Measurements from ENCODE around the gene COL4A2.

The COL4A2 gene

GRCh38 chr13:110503979-110504499 is 197.0 kb downstream of the COL4A2 start:
- DNase-seq, result no peak

DNA sequence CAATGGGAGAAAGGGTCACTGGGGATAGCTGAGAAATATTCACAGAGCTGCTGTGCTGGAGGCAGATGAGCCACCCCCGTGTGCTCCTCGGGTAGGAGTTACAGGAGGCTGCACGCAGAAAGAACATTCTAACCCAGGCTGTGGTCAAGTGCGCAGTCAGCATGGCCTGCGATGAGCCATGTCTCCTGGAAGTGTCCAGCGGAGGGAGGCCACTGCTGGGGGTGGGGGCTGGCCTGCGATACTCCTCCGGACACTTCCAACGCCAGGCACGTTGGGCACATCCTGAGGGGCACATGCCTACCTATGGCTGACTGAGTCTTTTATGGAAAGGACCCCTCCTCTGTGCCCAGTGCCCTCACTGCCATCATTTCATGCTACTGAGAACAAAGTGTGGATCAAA is 198.5 kb downstream of the COL4A2 start:
- no peak for DNase-seq

DNA sequence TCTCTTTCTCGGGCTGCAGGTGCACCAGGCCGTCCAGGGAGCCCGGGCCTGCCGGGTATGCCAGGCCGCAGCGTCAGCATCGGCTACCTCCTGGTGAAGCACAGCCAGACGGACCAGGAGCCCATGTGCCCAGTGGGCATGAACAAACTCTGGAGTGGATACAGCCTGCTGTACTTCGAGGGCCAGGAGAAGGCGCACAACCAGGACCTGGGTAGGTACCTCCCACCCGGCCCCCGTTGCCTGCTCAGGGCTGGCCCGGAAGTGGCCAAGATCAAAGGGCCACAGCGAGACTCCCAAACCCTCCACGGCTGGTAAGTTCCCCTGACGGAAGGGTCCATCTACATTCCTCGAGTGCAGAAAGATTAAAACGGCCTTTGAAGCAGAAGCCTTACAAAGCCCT is 199.3 kb downstream of the COL4A2 start:
- no peak for DNase-seq

DNA sequence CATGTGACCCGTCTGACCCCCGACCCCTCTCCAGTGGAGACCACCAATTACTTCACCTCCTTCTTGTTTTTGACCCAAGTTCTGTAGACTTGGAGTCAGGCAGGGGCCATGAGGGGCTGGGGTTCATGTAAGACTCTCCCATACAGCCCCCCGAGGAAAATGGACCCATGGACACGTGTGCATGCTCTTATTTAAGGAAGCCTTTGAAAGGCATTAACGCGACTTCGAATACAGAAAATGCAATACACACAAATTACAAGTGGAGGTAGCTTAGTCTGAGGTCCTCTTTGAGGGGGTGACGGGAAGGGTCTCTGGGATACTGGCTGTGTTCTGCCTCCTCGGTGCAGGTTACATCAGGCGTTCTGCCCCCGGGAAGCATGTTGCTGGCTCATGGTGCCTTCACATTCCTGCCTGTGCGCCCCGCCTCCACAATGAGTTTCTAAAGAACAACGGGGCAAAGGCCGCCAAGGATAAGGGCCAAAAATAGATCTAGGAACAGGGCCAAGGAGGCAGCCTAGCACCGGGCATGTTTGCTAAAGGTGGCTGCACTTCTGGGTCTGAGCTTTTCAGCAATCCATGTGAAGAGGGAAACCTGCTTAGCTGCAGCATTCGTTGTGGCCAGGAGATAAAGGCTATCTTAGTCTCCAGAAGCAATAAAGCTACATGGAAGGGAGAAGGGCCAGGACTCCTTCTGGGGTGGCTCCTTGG is 199.9 kb downstream of the COL4A2 start:
- no peak for DNase-seq

- DNase-seq, result no peak
Measured at GRCh38 chr13:110507678-110508381, 200.7 kb downstream of the COL4A2 start.

DNA sequence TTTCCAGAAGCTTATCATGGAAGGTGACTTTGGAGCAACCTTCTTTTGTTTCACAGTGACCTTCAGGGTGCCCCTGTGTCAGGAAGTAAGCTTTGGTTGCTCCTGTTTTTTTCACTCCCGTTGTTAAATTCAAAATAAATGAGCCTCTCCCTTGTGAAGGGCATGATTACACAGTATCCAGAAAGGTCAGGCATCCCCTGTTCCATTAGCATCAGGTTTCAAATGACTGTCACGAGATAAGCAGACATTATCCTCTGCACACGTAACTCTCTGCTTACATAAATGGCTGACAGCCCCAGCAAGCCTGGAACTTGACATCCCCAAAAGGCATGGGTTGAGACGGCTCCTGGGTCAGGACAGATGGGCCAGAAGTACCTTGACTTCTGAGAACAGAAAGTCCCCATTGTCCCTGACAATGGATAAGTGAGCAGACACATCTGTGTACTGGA is 202.4 kb downstream of the COL4A2 start:
- no peak for DNase-seq

- DNase-seq, result no peak
Measured at GRCh38 chr13:110509971-110510786, 203.1 kb downstream of the COL4A2 start.

- DNase-seq, result no peak
Measured at GRCh38 chr13:110511509-110512181, 204.6 kb downstream of the COL4A2 start.

DNA sequence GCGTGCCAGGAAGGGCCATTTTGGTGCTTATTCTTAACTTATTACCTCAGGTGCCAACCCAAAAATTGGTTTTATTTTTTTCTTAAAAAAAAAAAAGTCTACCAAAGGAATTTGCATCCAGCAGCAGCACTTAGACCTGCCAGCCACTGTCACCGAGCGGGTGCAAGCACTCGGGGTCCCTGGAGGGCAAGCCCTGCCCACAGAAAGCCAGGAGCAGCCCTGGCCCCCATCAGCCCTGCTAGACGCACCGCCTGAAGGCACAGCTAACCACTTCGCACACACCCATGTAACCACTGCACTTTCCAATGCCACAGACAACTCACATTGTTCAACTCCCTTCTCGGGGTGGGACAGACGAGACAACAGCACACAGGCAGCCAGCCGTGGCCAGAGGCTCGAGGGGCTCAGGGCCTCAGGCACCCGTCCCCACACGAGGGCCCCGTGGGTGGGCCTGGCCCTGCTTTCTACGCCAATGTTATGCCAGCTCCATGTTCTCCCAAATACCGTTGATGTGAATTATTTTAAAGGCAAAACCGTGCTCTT is 205.2 kb downstream of the COL4A2 start:
- no peak for DNase-seq

- DNase-seq, result no peak
Measured at GRCh38 chr13:110516500-110516899, 209.4 kb downstream of the COL4A2 start.

DNA sequence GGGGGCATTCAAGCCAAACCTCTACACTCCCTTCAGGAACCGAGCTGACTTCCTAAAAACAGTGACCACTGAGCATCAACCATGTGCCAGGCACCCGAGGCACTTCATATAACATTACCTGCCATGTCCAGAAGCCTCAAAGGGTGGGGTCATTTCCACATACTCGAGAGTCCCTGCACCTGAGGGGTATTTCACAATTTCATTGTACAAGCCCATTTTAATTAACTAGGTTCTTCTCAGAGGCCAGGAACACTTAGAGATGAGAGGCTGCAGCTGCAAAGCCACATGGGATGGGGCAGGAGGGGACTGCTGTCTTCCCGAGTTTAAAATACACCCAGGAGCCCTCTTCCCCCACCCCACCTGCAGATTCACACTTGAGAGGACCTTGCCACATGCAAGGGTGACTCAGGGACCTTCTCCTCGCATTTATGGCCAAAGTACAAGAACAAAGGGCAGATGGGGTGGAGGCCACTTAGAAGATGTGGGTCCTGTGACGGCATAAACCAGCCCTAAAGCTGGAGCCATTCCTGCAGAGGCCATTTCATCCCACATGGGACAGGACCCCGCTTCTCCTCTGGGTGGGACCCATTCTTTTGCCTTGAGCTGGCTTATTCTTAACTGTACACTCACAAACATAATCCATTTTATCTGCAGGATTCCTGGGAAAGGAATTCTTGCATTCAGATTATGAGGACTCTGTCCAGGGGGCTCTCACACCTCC is 210.6 kb downstream of the COL4A2 start:
- no peak for DNase-seq

- DNase-seq, result no peak
Measured at GRCh38 chr13:110518226-110518525, 211.1 kb downstream of the COL4A2 start.

DNA sequence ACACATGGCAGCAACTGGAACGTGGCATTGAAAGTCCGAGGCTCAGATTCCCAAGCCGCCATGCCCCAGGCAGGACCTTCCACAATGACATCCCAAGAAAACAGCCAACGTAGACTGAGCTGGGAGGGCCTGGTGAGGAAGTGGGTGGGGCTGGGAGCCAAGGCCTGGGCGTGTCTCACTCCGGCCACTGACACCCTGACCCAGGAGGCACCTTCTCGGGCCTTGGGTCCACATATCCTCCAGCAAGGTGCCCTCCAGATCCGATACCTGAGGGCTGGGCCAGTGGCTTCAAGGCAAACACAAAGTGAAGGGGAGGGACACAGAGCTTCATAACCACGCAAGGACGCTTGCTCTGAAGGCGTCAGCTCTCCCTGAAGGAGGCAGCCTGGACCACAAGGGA is 211.5 kb downstream of the COL4A2 start:
- DNase-seq, result no peak

- DNase-seq, result no peak
Measured at GRCh38 chr13:110519046-110519445, 212.0 kb downstream of the COL4A2 start.

GRCh38 chr13:110519506-110519905 is 212.4 kb downstream of the COL4A2 start:
- DNase-seq, result no peak

DNA sequence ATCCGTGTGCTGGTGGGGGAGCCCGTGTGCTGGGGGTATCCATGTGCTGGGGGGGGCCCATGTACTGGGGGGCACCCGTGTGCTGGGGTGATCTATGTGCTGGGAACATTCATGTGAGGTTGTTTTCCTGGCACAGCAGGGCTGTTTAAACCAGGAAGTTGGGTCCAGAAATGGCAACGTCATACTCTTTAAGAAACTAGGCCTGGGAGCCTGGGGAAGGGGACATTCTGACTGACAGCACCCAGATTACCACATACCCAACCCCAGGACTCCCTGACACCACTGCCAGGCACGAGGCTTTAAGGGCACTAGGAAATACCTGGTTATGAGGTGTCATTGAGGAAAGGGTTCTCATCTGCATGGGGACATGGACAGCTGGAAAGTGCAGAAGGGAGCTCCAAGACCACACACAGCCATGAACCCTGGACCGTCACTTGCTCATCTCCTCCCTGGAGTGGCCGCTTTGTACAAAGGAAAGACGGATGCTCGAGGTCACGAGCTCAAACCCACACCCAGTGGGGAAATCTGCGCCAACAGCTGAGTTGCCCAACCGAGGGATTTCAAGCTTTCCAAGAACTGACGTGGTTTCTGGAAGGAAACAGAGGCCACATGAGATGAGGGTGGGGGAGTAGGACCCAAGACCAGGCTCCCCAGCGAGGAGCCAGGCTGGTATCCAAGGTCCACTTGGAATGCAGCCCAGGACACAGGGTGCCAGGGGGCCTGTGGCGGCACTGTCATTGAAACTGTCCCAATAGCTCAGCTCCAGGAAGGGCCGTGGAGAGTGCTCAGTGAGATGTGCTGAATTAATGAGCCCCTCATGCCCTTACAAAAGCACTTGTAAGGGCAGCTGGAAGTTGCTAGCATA is 213.6 kb downstream of the COL4A2 start:
- no peak for DNase-seq

DNA sequence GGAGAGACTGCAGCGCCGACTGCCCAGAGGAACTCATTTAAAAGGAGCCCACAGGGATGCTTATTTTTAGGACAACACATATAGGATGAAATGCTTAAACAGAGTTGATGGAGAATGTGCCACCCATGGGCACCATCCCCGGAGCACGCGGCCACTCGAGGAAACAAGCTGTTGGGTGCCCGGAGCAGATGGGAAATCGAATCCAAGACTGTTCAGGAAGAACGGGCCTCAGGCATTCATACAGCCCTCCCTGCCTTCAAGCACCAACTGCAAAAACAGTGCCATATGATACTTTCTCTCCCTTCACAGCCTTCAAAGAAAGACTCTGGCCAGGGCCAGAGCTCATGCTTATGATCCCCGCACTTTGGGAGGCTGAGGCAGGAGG is 214.2 kb downstream of the COL4A2 start:
- DNase-seq, result no peak

- no peak for DNase-seq
Measured at GRCh38 chr13:110521946-110522345, 214.9 kb downstream of the COL4A2 start.

DNA sequence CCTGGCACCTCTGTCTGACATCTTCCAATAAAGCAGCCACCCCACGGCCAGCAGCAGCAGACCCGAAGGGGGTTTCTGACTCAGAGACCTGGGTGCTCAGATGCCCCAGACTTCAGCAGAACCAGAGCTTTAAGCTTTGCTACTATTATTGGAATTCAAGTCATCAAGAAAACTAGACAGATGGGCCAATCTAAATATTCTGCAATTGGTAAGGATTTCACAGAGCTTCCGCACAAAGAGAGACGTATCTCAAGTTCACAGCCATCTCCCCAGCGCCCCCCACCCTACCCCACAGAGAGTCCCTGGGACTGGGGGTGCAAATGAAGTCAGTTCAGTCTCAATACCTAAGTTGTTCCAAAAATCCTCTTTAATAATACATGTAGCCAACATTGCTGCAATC is 215.6 kb downstream of the COL4A2 start:
- DNase-seq, result no peak

DNA sequence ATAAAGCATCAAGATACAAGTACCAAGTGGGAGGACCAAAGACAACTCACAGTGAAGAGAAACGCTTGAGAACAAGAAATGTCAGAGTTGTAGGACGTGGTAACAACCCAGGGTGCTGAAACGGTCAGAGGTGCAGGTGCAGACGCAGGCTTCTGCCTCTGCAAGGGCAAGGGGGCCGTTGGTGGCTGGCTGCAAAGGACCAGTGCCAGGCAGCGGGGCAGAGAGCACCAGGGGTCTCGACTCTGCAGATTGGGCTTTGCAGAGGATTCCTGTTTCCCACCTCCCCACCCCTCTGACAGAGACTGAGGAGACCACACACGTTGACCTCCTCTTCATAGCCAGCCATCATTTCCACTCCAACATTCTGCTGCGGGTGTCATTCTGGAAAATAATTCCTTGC is 216.1 kb downstream of the COL4A2 start:
- no peak for DNase-seq
